ENCODE measurements around the gene ETV6. TPM values are rescaled to one million over a fixed set of nuclear protein-coding genes. Genes with fewer than 3 reads are reported as not detected.

Gene ETV6
- total and polyA plus RNA-seq, 9 of the 15 experiments (the other 6 are each of a cell fraction or from before 2014, with no cell fraction given) = 0.81 to 12.7 (median 4.1) TPM

- Histone ChIP-seq H3K9ac (ENCODE audit: insufficient read depth in 1 of 2, low read depth in 2 of 2, low read length in 2 of 2) (no peak overlapping the region), H2AFZ (ENCODE audit: low read depth, low read length) (no peak overlapping the region), H4K20me1 (replicated peaks; ENCODE audit: control insufficient read depth, insufficient read depth, low read length) (peaks cover under 1% of the 10 kb centered on the region), H3K4me3 (no peak overlapping the region), H3K4me1 (replicated peaks in 1 of 2; ENCODE audit: control insufficient read depth in 2 of 2, insufficient read depth in 2 of 2, low read length in 2 of 2) (no peaks in the 10 kb centered on the region; a peak in 1 of 5 replicates), H3K79me2 (ENCODE audit: control insufficient read depth, insufficient read depth, low read length) (peaks cover 4% of the 10 kb centered on the region; the same call in 2 of the 3 replicates), H3K27me3 (ENCODE audit: control insufficient read depth in 2 of 2, insufficient read depth in 2 of 2, low read length in 2 of 2) (no peaks in the 10 kb centered on the region), H3K9me3 (replicated peaks; ENCODE audit: control insufficient read depth, insufficient read depth, low read depth, low read length) (no peaks in the 10 kb centered on the region), H3K27ac (ENCODE audit: extremely low read depth, low read depth, low read length) (no peak overlapping the region), H3K9me1 (ENCODE audit: control insufficient read depth, insufficient read depth, low read length) (no peaks in the 10 kb centered on the region), H3K36me3 (ENCODE audit: control insufficient read depth, insufficient read depth, low read length) (no peaks in the 10 kb centered on the region), H3K4me2 (ENCODE audit: insufficient read depth, low read length) (no peak overlapping the region)
- CTCF ChIA-PET (ENCODE audit: low intra/inter-chr PET ratio) = no interaction called here
- in situ Hi-C loops (cut with MboI) = no loop called here
- no peak for DNase-seq (ENCODE audit: extremely low read depth in 1 of 4, low spot score in 3 of 4)
- intact Hi-C loops (cut with micrococcal nuclease) = no loop called here
- ATAC-seq = no peak
- BruUV-seq (replicated peaks) = no TSS peak
- POLR2A ChIA-PET = no interaction called here
- WGBS (ENCODE audit: insufficient coverage, low coverage, missing lambda C conversion rate) = 53% methylated on average over 5 of the region's 6 CpGs
- FAIRE-seq = no peak
- no peak for TF ChIP-seq HSF4 (CRISPR knock-in tag; IDR thresholded peaks at IDR 0.05; ENCODE audit: borderline replicate concordance)
- TF ChIP-seq ETV1 (tag; conservative IDR thresholded peaks at IDR 0.05; ENCODE audit: low read depth) = no peak
- no peak for TF ChIP-seq PRMT5 (CRISPR knock-in tag; IDR thresholded peaks at IDR 0.05)
- no peak for TF ChIP-seq MED1 (CRISPR knock-in tag; IDR thresholded peaks at IDR 0.05; ENCODE audit: borderline replicate concordance)
- no peak for TF ChIP-seq E2F6 (IDR thresholded peaks at IDR 0.05; ENCODE audit: borderline replicate concordance in 1 of 2, extremely low read depth in 1 of 2, insufficient read depth in 1 of 2, insufficient read length in 1 of 2, low read depth in 1 of 2, low read length in 1 of 2, poor library complexity in 1 of 2, severe bottlenecking in 1 of 2)
Observed at GRCh38 chr12:11668611-11669010, 19.1 kb downstream of the ETV6 start.
